CD4-positive, CD25-positive, alpha-beta regulatory T cell (primary cell): ENCODE results near the gene LCE3A. TPM values are rescaled to one million over a fixed set of nuclear protein-coding genes. Genes with fewer than 3 reads are reported as not detected.
"Not testable (repeated sequence)": the region's sequence is repeated elsewhere in the genome, so short reads cannot be mapped to it uniquely, and the experiment has no call there.

Experiments used
- ATAC-seq, 2 donors: fragments of 150-1000 bp; cut with Tn5 transposase; one replicate each; pipeline ENCODE4 v1.10.0; 2021; ENCODE audit warnings: low read depth in 2 of 2, moderate number of reproducible peaks in 2 of 2, moderate library complexity in 1 of 2
- DNase-seq, 3 donors: peaks; one replicate each; pipeline versions ENCODE4 v3.0.0 to v3.0.0-alpha.2; 2012 to 2022; ENCODE audit warnings: mixed read lengths in 1 of 3
- H3K27ac ChIP-seq: one replicate; pipeline ENCODE4 v1.7.0; 2013; ENCODE audit warnings: mild to moderate bottlenecking, low read length; ENCODE audit not compliant: insufficient read depth, poor library complexity, severe bottlenecking
- H3K27me3 ChIP-seq: one replicate; pipeline ENCODE4 v1.7.0; 2013; ENCODE audit warnings: low read length; ENCODE audit not compliant: control insufficient read depth, insufficient read depth
- H3K36me3 ChIP-seq: one replicate; pipeline ENCODE4 v1.7.0; 2013; ENCODE audit warnings: mild to moderate bottlenecking, low read length, moderate library complexity; ENCODE audit not compliant: control insufficient read depth, insufficient read depth
- H3K4me1 ChIP-seq: 2 replicates; pipeline ENCODE4 v1.7.0; 2013; ENCODE audit warnings: mild to moderate bottlenecking, low read length; ENCODE audit not compliant: insufficient read depth, control insufficient read depth, poor library complexity, severe bottlenecking
- H3K4me3 ChIP-seq: one replicate; pipeline ENCODE4 v1.7.0; 2013; ENCODE audit warnings: low read depth, mild to moderate bottlenecking, low read length, moderate library complexity
- H3K9me3 ChIP-seq, 2 experiments: 1 replicate in 1 of 2; 2 replicates in 1 of 2; pipeline ENCODE4 v1.7.0; 2013; ENCODE audit warnings: low read length in 2 of 2, mild to moderate bottlenecking in 1 of 2, moderate library complexity in 1 of 2; ENCODE audit not compliant: control insufficient read depth in 2 of 2
- H3K27ac Mint-ChIP-seq, 3 donors: one replicate each; pipeline ENCODE4 v1.8.0; 2020 to 2022; ENCODE audit warnings: mild to moderate bottlenecking in 3 of 3, mixed read lengths in 3 of 3, moderate library complexity in 2 of 3
- H3K27me3 Mint-ChIP-seq: one replicate; pipeline ENCODE4 v1.8.0; 2022; ENCODE audit warnings: mild to moderate bottlenecking, mixed read lengths
- H3K36me3 Mint-ChIP-seq: one replicate; pipeline ENCODE4 v1.8.0; 2020; ENCODE audit warnings: mixed read lengths
- H3K4me1 Mint-ChIP-seq, 4 donors: one replicate each; pipeline ENCODE4 v1.8.0; 2020 to 2022; ENCODE audit warnings: mixed read lengths in 4 of 4, mild to moderate bottlenecking in 1 of 4
- H3K4me3 Mint-ChIP-seq, 4 donors: one replicate each; pipeline ENCODE4 v1.8.0; 2020 to 2022; ENCODE audit warnings: mild to moderate bottlenecking in 4 of 4, mixed read lengths in 4 of 4, moderate library complexity in 3 of 4
- H3K9me3 Mint-ChIP-seq, 7 donors: one replicate each; pipeline ENCODE4 v1.8.0; 2020 to 2022; ENCODE audit warnings: mixed read lengths in 7 of 7, mild to moderate bottlenecking in 3 of 7, moderate library complexity in 2 of 7
- polyA plus RNA-seq, 4 donors: library from polyadenylated mRNA; unstranded; fragments of 300-500 nt; fragmentation: Illumina TruSeq; gene quantifications; one replicate each; pipeline ENCODE4 v1.2.3, GENCODE V29; 2021
- total RNA-seq: library from RNA; stranded (reverse); gene quantifications from one replicate; pipeline ENCODE4 v1.2.3, GENCODE V29; 2022

LCE3A gene, protein sequence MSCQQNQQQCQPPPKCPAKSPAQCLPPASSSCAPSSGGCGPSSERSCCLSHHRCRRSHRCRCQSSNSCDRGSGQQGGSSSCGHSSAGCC
- total RNA-seq (not detected), polyA plus RNA-seq (not detected)

DNA sequence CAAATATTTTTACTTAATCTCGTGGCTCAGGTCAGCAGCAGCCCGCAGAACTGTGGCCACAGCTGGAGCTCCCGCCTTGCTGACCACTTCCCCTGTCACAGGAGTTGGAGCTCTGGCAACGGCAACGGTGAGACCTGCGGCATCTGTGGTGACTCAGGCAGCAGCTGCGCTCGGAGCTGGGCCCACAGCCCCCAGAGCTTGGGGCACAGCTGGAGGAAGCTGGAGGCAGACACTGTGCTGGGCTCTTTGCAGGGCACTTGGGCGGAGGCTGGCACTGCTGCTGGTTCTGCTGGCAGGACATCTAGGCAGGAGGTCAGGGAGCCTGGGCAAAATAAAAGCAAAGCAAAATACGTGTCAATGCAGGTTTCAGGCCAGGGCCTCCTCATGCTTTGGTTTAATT is at the start of gene LCE3A:
Gene LCE3A, minus strand, starts transcription at position 301 of the 400 bp plus-strand sequence. Its CDS starts 0 bp downstream, at position 301.
- no peak for ATAC-seq
- Histone ChIP-seq H3K27me3 (peaks cover 2% of the 10 kb centered on the region), H3K27ac (no peak within 1 kb of the TSS), H3K9me3 (peaks cover 4 to 12% of the 10 kb centered on the region in 2 experiments), H3K4me3 (no peak within 1 kb of the TSS), H3K36me3 (no peaks in the 10 kb centered on the region), H3K4me1 (no peaks in the 10 kb centered on the region)
- Mint-ChIP-seq H3K27ac (no peak within 1 kb of the TSS), H3K36me3 (no peaks in the 10 kb centered on the region), H3K4me3 (no peak within 1 kb of the TSS), H3K27me3 (peaks cover 11% of the 10 kb centered on the region), H3K9me3 (peaks cover 0 to 11% (median 3%) of the 10 kb centered on the region in 7 donors), H3K4me1 (peaks cover 0 to 2% (median 0%) of the 10 kb centered on the region in 4 donors)
- no peak for DNase-seq

DNA sequence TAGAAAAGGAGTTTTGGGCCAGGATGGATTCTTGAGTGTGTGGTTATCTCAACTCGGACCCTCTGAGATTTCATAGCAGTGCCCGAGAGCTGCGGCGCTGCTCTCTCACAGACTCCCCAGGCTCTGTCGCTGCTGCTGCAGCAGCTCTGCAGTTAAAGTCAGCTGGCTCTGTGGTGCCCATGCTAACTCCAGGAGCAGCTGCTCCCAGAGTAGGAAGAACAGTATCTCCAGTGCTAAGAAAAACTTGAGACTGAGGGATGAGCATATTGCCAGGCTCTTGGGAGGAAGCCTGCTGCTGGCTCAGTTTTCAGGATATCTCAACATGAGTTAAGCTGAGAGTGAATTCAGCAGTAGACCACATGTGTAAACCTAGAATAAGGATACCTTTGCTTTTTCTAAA is 44.7 kb upstream of the LCE3A start:
- no peaks in the 10 kb centered on the region for H3K9me3 Mint-ChIP-seq
- DNase-seq, result no peak
- no peaks in the 10 kb centered on the region for H3K36me3 Mint-ChIP-seq

DNA sequence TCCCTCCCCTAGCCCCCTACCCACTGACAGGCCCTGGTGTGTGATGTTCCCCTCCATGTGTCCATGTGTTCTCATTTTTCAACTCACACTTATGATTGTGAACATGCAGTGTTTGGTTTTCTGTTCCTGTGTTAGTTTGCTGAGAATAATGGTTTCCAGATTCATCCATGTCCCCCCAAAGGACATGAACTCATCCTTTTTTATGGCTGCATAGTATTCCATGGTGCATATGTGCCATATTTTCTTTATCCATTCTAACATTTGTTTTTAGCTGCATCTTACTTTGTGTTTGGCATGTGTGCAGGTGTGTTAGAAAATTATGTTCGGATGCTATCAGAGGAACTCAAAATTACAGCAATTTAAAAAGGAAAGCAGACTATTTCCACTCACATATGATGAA is 43.3 kb upstream of the LCE3A start:
- H3K4me1 ChIP-seq, H3K4me1 Mint-ChIP-seq, H3K9me3 ChIP-seq, DNase-seq, H3K4me3 Mint-ChIP-seq, H3K27ac Mint-ChIP-seq, H3K27me3 Mint-ChIP-seq, H3K27ac ChIP-seq, ATAC-seq, H3K27me3 ChIP-seq, H3K36me3 Mint-ChIP-seq, H3K9me3 Mint-ChIP-seq, H3K36me3 ChIP-seq, H3K4me3 ChIP-seq: not testable (repeated sequence)

More for the DNA sequence above, 44.7 kb upstream of the LCE3A start:
- Histone ChIP-seq H3K27ac (no peak overlapping the region), H3K4me1 (no peaks in the 10 kb centered on the region), H3K4me3 (no peak overlapping the region), H3K27me3 (peaks cover 6% of the 10 kb centered on the region), H3K36me3 (no peaks in the 10 kb centered on the region), H3K9me3 (peaks cover 0 to 2% of the 10 kb centered on the region in 2 experiments)
- Mint-ChIP-seq H3K4me3 (no peak overlapping the region), H3K27ac (no peak overlapping the region), H3K4me1 (no peaks in the 10 kb centered on the region), H3K27me3 (peaks cover 9% of the 10 kb centered on the region)
- no peak for ATAC-seq

DNA sequence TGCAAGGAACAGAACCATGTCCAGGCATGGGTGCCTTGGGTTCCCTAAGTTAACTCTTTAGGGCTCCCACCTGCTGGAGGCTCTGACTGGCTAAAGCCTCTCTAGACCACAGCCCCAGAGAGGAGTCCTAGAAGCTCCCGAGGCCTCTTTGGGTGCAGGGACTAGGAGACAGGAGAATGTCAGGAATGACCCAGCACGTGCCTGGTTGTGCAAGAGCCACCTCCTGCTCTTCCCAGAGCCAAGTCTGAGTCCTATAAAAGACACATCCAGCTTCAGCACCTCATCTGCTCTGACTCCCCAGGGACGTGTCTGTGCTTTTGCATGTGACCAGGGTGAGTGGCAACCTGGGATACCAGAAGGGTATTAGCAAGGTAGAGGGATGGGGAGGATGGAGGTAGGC is 40.2 kb upstream of the LCE3A start, which contains the start of gene LCE2D:
Gene LCE2D, plus strand, starts transcription at position 283 of the 400 bp plus-strand sequence. CDS start 726 bp downstream, outside the sequence.
- Mint-ChIP-seq H3K36me3 (no peaks in the 10 kb centered on the region), H3K4me3 (no peak within 1 kb of the TSS), H3K4me1 (no peaks in the 10 kb centered on the region), H3K9me3 (peaks cover 0 to 2% (median 0%) of the 10 kb centered on the region in 7 donors), H3K27me3 (peaks cover 21% of the 10 kb centered on the region), H3K27ac (no peak within 1 kb of the TSS)
- no peak for DNase-seq
- H3K27ac ChIP-seq, result no peak within 1 kb of the TSS
- ATAC-seq, result no peak
- H3K27me3 ChIP-seq, result peaks cover 9% of the 10 kb centered on the region
- peaks cover 0 to 2% of the 10 kb centered on the region in 2 experiments for H3K9me3 ChIP-seq
- no peak within 1 kb of the TSS for H3K4me3 ChIP-seq
- no peaks in the 10 kb centered on the region for H3K36me3 ChIP-seq
- no peaks in the 10 kb centered on the region for H3K4me1 ChIP-seq

DNA sequence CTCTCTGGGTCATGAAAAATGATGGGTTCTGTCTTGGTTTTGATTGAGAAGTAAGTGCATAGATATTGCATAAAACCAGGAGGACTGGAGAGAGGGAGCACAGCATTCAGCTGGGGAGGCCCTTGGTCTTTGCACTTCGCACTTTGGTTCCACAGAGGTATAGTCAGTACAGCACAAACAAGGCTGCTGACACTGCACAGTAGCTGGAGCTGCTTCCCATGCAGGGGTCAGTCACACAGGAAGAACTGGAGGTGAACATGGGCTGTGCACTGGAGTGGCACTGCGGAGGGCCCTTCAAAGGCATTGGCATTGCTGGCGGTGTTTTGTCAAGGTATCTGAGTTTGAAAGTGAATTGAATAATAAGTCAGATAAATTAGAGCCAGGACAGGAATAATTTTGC is 35.7 kb upstream of the LCE3A start:
- Histone ChIP-seq H3K9me3 (no peaks in the 10 kb centered on the region), H3K4me1 (no peaks in the 10 kb centered on the region), H3K27ac (no peak overlapping the region), H3K36me3 (no peaks in the 10 kb centered on the region), H3K4me3 (no peak overlapping the region), H3K27me3 (peaks cover 11% of the 10 kb centered on the region)
- H3K27me3 Mint-ChIP-seq, result peaks cover 37% of the 10 kb centered on the region
- ATAC-seq (no peak), DNase-seq (no peak)
- H3K9me3 Mint-ChIP-seq, result peaks cover 0 to 2% (median 0%) of the 10 kb centered on the region in 7 donors
- peaks cover 0 to 5% (median 3%) of the 10 kb centered on the region in 4 donors for H3K4me1 Mint-ChIP-seq
- peak overlapping the region in 1 of 3 donors; percentile 62 for H3K27ac Mint-ChIP-seq
- H3K36me3 Mint-ChIP-seq, result no peaks in the 10 kb centered on the region
- no peak overlapping the region for H3K4me3 Mint-ChIP-seq

DNA sequence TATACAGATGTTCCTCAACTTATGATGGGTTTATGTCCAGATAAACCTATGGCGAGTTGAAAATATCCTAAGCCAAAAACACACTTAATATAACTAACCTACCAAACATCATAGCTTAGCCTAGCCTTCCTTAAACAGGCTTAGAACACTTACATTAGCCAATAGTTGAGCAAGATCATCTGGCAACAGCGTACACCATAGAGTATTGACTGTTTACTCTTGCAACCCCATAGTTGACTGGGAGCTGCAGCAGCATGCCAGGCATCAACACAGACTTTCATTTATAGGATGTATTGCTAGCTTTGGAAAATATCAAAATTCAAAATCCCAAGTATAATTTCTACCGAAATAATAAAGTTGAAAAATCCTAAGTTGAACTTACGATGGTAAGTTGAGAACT is 34.8 kb upstream of the LCE3A start:
- H3K4me3 Mint-ChIP-seq, result no peak overlapping the region
- H3K4me1 Mint-ChIP-seq, result peaks cover 0 to 7% (median 3%) of the 10 kb centered on the region in 4 donors

DNA sequence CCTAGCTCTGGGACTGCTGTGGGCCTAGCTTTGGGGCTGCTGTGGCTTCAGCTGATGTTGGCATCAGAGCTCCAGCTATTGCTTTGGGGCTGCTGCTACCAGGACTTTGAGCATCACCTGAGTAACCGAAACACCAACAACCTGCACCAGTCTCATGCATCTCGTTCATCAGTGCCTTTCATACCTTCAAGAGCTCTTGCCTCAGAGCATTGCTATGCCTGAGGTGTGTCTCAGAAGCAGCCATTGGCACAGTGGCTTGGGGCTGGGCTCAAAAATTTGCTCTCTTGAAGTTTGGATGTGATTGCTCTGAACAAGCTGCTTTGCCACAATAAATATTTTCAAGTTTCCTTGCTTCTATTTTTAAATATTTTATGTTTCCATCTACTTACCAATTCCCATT is 33.6 kb upstream of the LCE3A start:
- H3K4me3 Mint-ChIP-seq, result no peak overlapping the region
- H3K36me3 Mint-ChIP-seq, result no peaks in the 10 kb centered on the region
- ATAC-seq (no peak), DNase-seq (no peak)
- Histone ChIP-seq H3K36me3 (no peaks in the 10 kb centered on the region), H3K9me3 (no peaks in the 10 kb centered on the region), H3K4me3 (no peak overlapping the region), H3K27ac (no peak overlapping the region), H3K27me3 (peaks cover 12% of the 10 kb centered on the region), H3K4me1 (no peaks in the 10 kb centered on the region)
- H3K4me1 Mint-ChIP-seq, result peaks cover 0 to 7% (median 3%) of the 10 kb centered on the region in 4 donors
- peaks cover 0 to 2% (median 0%) of the 10 kb centered on the region in 7 donors for H3K9me3 Mint-ChIP-seq
- no peak overlapping the region for H3K27ac Mint-ChIP-seq
- peaks cover 33% of the 10 kb centered on the region for H3K27me3 Mint-ChIP-seq

More for the DNA sequence above, 34.8 kb upstream of the LCE3A start:
- no peaks in the 10 kb centered on the region for H3K4me1 ChIP-seq
- no peak overlapping the region for H3K27ac ChIP-seq
- Mint-ChIP-seq H3K27me3 (peaks cover 35% of the 10 kb centered on the region), H3K36me3 (no peaks in the 10 kb centered on the region), H3K9me3 (peaks cover 0 to 2% (median 0%) of the 10 kb centered on the region in 7 donors), H3K27ac (no peak overlapping the region)
- no peaks in the 10 kb centered on the region for H3K9me3 ChIP-seq
- DNase-seq (no peak), ATAC-seq (no peak)
- H3K36me3 ChIP-seq, result no peaks in the 10 kb centered on the region
- no peak overlapping the region for H3K4me3 ChIP-seq
- peaks cover 10% of the 10 kb centered on the region for H3K27me3 ChIP-seq

DNA sequence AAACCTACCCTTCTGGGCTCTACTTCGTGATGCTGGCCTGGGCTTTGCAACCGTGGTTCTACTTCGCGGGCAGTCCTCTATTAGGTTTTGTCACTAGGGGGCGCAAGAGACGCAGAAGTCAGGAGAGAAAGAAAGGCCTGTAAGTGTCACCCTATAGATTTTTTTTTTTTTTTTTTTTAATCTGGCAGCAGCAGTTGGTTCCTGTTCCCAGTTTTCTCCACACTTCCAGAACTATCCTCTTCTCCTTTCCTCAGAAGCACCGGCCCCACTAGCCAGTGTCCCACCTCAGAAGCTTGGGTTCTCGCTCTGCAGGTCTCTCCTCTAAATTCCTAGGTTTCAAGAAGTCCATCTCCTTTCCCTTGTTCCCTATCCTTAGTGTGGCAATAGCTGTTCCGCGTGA is 31.2 kb upstream of the LCE3A start:
- DNase-seq, result peak in 2 of 3 donors; percentile 7 to 62
- H3K36me3 Mint-ChIP-seq, result no peaks in the 10 kb centered on the region
- no peak overlapping the region for H3K4me3 Mint-ChIP-seq
- ATAC-seq, result no peak
- no peaks in the 10 kb centered on the region for H3K9me3 Mint-ChIP-seq
- Histone ChIP-seq H3K36me3 (no peaks in the 10 kb centered on the region), H3K9me3 (no peaks in the 10 kb centered on the region), H3K4me3 (no peak overlapping the region), H3K4me1 (no peaks in the 10 kb centered on the region), H3K27me3 (peaks cover 15% of the 10 kb centered on the region), H3K27ac (no peak overlapping the region)
- H3K27ac Mint-ChIP-seq, result no peak overlapping the region
- H3K4me1 Mint-ChIP-seq, result peaks cover 0 to 7% (median 3%) of the 10 kb centered on the region in 4 donors
- peaks cover 29% of the 10 kb centered on the region for H3K27me3 Mint-ChIP-seq
